GM12872 (cell line): Measurements from ENCODE around the gene TCF20.

Source experiments
- TF ChIP-seq, protein P1 (sequence below): IDR thresholded peaks from 3 replicates; pipeline ENCODE4 v1.5.1; 2011; ENCODE audit warnings: low read depth, mild to moderate bottlenecking, low read length, moderate library complexity; ENCODE audit not compliant: insufficient read depth

TCF20 gene

DNA sequence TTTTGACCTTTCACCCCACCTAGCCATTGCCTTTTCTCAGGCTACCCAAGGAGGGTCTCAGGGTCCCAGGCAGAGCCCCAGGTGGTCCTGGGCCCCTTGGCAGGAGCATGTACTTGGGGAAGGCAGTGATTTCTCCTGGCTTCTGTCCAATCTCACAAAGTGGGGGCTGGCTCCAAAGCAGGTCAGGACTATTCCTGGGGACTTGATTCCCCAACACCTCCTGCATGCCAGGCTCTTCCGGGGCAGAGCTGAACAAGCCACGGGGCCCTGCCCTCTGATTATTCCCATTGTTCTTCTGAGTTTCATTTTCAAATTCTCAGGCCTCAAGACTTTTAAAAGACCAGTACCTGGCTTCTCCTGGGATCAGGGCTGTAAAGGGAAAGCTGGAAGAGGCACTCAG lies 1.5 kb upstream of the TCF20 start:
- TF ChIP-seq, protein P1, sequence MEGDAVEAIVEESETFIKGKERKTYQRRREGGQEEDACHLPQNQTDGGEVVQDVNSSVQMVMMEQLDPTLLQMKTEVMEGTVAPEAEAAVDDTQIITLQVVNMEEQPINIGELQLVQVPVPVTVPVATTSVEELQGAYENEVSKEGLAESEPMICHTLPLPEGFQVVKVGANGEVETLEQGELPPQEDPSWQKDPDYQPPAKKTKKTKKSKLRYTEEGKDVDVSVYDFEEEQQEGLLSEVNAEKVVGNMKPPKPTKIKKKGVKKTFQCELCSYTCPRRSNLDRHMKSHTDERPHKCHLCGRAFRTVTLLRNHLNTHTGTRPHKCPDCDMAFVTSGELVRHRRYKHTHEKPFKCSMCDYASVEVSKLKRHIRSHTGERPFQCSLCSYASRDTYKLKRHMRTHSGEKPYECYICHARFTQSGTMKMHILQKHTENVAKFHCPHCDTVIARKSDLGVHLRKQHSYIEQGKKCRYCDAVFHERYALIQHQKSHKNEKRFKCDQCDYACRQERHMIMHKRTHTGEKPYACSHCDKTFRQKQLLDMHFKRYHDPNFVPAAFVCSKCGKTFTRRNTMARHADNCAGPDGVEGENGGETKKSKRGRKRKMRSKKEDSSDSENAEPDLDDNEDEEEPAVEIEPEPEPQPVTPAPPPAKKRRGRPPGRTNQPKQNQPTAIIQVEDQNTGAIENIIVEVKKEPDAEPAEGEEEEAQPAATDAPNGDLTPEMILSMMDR, result no peak

DNA sequence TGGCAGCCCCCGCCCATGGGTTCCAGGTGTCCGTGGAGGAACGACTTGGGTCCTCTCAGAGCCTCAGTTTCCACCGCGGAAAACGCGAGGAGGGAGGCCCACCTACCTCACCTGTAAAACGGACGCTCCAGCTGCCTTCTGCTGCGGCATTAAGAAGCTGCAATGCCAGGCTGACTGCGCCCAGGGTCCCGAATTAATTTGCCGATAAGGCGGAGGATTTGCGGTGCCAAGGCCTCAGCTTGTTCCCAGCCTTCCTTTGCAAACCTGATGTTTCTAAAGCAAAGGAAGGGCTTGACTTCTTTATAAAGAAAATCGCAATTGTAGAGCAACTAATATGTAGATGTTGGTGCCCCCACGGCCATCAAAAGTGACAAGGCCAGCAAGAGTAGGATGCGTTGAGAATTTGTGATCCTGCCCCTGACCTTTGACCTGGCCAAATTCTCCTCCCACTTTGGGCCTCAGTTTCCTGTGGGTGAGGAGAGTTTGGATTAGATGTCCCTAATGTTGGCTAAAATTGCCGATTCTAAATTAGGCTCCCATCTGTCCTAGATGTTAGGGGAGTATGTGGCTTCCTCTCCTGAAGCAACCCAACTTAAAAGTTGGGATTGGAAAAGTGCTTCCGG lies 849 bp upstream of the TCF20 start:
- TF ChIP-seq, protein P1, result no peak

DNA sequence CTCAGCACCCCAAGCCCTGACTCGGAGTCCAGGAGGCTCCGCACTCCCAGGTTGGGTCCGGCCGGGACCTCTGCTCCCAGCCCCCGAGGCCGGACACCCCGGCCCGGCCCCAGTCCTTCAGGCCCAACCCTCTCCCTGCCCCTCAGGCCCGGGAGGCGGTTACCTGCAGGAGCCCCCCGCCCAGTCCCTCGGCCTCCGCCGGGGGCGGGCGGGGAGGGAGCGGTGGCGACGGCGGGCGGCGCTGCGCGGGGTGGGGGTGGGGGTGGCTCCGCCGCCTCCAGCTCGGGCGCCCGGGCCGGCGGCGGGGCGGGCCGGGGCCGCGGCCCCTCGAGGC lies 310 bp downstream of the TCF20 start:
- TF ChIP-seq, protein P1, result no peak

- TF ChIP-seq, protein P1, result 0 out of 3 replicates have a peak, but pooled peaks have one; percentile 20
Measured at GRCh38 chr22:42269432-42270175, 849 bp downstream of the TCF20 start.

- TF ChIP-seq, protein P1, result no peak
Measured at GRCh38 chr22:42268852-42269410, 1.5 kb downstream of the TCF20 start.

- TF ChIP-seq, protein P1, result no peak
Measured at GRCh38 chr22:42265321-42265720, 5.1 kb downstream of the TCF20 start.

- TF ChIP-seq, protein P1, result no peak
Measured at GRCh38 chr22:42263944-42264343, 6.5 kb downstream of the TCF20 start.
